GM19324 (cell line): Measurements from ENCODE around the gene CYP4A22.
"Not testable (repeated sequence)": the region's sequence is repeated elsewhere in the genome, so short reads cannot be mapped to it uniquely, and the experiment has no call there.

Experiments used
- ATAC-seq: cut with Tn5 transposase; IDR thresholded peaks from one replicate; pipeline ENCODE4 v1.9.1; 2021; ENCODE audit warnings: mild to moderate bottlenecking, moderate library complexity; ENCODE audit not compliant: unreplicated experiment, low FRiP score

CYP4A22 gene

GRCh38 chr1:47149162-47149561, 11.9 kb downstream of the CYP4A22 start:
- not testable (repeated sequence) for ATAC-seq

DNA sequence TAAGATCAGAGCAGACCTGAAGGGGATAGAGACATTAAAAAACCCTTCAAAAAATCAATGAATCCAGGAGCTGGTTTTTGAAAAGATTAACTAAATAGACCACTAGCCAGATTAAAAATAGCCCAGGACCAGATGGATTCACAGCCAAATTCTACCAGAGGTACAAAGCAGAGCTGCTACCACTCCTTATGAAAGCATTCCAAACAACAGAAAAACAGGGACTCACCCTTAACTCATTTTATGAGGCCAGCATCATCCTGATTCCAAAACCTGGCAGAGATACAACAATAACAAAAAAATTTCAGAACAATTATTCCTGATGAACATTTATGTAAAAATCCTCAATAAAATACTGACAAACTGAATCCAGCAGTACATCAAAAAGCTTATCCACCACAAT, 19.2 kb downstream of the CYP4A22 start:
- ATAC-seq, result not testable (repeated sequence)

DNA sequence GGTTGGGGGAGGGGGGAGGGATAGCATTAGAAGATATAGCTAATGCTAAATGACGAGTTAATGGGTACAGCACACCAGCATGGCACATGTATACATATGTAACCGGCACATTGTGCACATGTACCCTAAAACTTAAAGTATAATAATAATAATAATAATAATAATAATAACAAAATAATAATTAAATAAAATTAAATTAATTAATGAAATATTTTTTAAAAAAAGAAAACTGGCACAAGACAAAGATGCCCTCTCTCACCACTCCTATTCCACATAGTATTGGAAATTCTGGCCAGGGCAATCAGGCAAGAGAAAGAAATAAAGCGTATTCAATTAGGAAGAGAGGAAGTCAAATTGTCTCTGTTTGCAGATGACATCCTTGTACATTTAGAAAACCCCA, 20.7 kb downstream of the CYP4A22 start:
- ATAC-seq, result not testable (repeated sequence)

- no peak for ATAC-seq
Observed at GRCh38 chr1:47160716-47161115, 23.5 kb downstream of the CYP4A22 start.

GRCh38 chr1:47161298-47162040, 24.2 kb downstream of the CYP4A22 start:
- no peak for ATAC-seq

GRCh38 chr1:47164552-47164951, 27.3 kb downstream of the CYP4A22 start:
- ATAC-seq, result no peak

GRCh38 chr1:47172782-47173181, 35.5 kb downstream of the CYP4A22 start:
- no peak for ATAC-seq

DNA sequence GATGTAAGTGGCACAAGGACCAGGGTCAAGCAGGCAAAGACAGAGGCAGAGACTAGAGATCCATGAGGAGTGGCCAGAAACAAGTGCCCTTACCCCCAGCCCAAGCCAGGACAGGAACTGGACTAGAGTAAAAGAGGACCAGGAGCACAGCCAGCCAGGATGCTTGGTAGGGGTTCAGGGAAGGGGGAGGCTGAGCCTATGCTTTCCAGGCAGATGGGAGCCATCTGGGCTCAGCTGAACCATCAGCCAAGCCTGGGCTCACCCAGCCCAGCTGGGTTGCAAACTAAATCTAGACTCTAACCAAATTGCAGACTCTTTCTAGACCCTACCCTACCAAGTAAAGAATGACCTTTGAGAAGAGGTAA, 37.4 kb downstream of the CYP4A22 start:
- no peak for ATAC-seq

- no peak for ATAC-seq
Observed at GRCh38 chr1:47175227-47175934, 38.1 kb downstream of the CYP4A22 start.

GRCh38 chr1:47178020-47178419, 40.8 kb downstream of the CYP4A22 start:
- ATAC-seq, result no peak

DNA sequence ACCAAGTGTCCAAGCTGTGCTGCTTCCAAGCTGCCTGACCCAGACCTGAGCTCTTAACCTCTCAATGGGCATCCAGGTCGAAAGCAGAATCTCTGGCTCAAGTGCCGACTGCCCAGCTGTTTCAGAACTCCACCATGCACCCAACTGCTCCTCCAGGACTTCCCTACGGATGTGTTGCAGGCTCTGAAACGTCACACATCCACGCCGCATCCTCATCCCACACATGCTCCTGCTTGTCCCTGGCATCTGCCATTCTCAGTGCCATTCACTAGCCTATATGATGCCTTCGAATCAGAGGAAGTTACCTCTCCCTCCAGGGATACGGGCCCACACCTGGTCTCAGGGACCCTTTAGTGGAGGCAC, 41.4 kb downstream of the CYP4A22 start:
- ATAC-seq, result no peak

DNA sequence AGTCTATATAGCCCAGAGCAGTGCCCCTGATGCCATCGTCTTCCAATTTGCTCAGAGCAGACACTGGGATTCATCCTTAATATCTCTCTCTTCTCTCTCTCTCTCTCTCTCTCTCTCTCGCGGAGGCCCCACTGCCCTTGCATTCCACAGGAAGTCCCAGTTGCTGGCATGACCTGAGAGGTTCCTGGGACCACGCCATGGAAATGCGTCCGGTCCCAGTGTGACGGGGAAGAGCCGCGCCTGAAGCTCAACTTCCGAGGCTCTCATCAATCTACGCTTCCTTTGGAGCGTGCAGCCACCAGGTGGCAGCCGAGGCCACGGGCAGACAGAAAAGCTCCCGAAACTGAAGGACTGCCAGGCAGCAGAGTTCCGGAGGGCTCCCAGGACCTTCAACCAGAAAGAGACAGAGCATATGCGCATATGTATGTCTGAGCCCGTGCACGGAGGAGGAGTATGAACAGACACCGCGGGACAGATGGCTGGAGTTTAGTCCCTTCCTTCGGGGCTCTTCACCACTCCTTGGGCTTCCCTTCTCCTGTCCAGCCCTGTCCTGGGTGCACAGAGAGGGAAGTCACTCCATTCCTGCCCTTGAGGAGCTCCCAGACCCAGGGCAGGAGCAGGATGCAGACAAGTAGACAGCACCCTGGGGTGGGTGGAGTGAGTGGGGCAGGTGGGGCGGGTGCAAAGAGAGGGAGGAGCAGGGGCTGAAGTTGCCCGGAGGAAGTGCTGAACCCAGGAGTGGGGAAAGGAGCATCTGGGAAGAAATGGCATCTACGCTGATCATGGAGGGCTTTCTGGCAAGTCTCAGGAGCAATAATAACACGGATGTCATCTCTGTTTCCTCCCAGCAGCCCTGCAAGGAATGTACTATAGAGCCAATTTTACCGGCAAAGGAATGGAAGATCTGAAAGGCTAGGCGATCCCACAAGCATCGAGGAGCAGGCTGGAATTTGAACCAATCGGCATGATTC, 42.1 kb downstream of the CYP4A22 start:
- peak; percentile 69 for ATAC-seq

DNA sequence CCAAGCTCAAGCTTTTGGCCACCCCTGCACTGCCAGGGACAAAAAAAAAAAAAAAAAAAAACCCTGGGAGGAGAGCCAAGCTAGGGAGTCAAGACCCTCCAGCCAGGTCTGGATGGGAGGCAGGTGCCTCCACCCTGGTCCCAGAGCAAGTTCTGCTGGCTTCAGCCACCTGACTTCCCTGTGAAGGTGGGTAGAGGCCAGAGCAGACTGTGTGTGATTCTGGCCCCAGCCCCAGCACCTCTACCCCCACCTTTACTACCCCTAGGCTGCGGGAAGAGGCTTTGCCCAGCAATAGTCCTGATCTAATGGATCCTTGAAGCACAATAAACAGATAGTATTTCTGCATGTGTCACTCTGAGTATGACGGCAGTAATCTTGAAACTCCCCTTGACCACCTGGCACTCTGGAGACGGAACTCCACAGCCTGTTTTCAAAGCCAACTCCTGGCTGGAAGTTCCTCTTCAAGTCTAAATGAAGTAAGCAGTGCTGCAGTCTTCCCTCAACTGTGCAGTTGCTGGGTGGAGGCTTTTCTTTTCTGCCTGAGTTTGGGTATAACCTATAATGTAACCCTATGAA, 42.8 kb downstream of the CYP4A22 start:
- ATAC-seq, result no peak

- no peak for ATAC-seq
Observed at GRCh38 chr1:47180603-47181094, 43.4 kb downstream of the CYP4A22 start.

- no peak for ATAC-seq
Observed at GRCh38 chr1:47181095-47181954, 44.1 kb downstream of the CYP4A22 start.

GRCh38 chr1:47181955-47182675, 44.9 kb downstream of the CYP4A22 start:
- ATAC-seq, result no peak

DNA sequence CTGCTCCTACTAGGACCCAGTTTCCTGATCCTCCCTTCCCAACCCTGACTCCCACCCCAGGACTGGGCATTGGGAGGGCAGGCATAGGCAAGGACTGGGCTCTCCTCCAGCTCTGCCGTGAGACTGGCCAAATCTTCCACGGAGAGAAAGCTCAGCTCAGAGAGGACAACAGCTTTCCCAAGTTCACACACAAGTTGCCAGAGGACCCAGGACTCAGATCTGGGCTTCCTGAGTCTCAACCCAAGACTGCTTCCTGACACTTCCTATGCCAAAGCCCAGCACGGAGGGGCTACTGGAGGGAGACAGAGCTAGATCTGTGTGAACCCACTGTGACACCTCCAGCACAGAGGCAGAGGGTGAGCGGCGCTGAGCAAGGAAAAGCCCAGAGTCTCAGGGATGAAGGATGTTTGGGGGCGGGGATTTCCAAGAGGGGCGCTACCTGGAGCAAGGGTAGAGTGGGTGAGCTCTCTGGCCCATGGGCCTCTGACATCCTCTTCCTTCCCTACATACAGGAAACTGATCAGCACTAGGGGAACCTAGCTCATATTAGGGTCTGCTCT, 45.5 kb downstream of the CYP4A22 start:
- ATAC-seq, result no peak

- no peak for ATAC-seq
Observed at GRCh38 chr1:47183308-47184089, 46.3 kb downstream of the CYP4A22 start.
